HG03060 (cell line): ENCODE data around the gene GPC5.
"Not testable (repeated sequence)": the region's sequence is repeated elsewhere in the genome, so short reads cannot be mapped to it uniquely, and the experiment has no call there.

ENCODE experiments used
- ATAC-seq: cut with Tn5 transposase; IDR thresholded peaks from one replicate; pipeline ENCODE4 v1.9.1; 2021; ENCODE audit warnings: low read depth, moderate number of reproducible peaks; ENCODE audit not compliant: unreplicated experiment

GPC5 gene

GRCh38 chr13:91639330-91639729 lies 240.9 kb downstream of the GPC5 start:
- no peak for ATAC-seq

- ATAC-seq, result no peak
These were observed 245.0 kb downstream of the GPC5 start for GRCh38 chr13:91643394-91643793.

GRCh38 chr13:91644806-91645205 lies 246.4 kb downstream of the GPC5 start:
- ATAC-seq, result no peak

DNA sequence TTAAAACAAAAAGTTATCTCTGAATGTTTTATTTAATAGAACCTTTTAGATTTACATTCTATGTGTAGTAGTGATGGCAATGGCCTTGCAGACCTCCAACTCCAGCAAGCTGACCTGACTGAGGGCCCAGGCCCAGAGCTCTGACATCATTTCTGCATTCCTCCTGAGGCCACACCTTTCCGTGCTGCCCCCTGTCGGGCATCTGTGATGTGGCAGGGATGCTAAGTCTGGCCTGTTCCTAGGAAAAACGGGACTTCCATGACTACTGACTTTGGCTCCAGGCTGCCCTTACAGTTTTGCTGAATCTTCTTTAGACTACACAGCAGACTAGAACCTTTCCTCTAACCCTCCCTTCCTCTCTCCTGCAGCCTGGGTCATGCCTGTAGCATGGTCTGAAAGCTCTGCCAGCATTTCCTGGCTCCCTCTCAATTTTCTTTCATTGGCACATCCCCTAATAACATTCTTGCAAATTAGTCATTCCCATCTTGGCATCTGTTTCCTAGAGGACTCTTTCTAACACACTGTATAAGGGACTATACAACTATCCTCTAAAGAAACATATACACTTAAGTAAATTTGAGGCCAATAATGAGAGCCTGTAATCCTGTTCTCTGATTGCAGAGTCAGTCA lies 249.1 kb downstream of the GPC5 start:
- no peak for ATAC-seq

DNA sequence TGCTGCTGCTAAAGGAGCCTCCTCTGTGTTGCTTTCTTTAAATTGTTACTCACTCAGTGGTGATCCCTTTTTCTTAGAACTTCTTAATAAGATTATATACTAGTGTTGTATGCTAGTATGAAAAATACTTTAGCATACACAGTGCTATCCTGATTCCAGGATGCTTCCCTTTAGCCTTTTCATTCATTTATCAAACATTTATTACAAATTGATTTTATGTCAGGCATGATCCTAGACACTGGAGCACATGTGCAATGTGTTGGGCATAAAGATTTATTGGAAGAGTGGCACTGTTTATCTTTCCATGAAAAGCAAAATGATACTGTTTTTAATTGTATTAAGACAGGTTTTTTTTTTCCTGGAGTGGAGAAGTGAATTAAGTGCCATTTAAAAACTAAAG lies 249.6 kb downstream of the GPC5 start:
- no peak for ATAC-seq

DNA sequence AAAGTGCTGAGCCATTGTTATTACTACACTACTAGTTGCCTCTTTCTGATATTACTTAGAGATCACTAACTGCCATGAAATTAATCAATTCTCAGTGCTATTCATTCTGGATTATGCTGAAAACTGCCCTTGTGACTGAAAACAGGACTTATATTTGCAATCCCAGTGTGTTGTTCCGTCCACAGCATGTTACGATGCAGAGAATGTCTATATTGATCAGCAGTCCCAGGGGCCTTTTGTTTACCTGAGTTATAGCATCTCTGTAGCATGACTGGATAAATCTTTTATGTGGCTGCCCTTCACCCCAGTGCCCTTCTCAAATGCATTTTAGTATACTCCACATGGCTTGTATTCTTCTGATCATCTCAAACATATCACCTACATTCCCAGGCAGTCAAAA lies 251.0 kb downstream of the GPC5 start:
- no peak for ATAC-seq

DNA sequence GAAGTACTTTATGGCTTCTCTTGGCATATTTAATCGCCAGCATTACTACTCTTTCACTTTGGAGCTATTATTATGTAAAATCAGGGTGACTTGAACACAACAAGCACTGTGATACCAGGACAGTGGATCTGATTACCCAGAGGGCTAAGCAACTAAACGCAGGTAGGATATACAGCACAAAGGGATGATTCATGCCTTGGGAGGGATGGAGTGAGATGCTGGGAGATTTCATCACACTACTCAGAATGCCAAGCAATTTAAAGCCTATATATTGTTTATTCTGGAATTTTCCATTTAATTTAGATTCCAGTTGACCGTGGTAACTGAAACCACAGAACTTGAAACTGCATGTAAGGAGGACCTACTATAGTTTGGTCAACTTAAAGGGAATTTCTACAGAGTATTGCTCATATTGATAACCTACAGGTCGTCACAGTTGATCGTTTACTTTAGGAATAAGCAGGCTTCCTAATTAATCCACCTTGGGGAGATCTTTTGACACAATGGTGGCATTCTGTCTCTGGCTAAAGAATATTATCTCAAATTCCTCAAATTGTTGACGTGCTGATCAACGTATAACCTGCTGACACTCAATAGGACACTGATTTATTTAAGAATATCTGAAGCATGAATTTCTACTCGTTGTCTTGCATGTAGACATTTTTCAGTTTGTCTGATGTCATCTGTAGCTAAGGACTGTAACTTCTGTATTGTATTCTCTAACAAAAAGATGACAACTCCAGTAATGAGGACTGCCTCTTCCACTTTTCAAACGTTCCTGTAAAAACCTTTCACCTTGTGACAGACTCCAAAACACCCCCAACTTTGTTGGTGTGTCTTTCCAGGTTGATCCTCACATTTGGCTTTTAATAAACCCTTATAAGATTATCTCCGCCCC lies 254.2 kb downstream of the GPC5 start:
- no peak for ATAC-seq

DNA sequence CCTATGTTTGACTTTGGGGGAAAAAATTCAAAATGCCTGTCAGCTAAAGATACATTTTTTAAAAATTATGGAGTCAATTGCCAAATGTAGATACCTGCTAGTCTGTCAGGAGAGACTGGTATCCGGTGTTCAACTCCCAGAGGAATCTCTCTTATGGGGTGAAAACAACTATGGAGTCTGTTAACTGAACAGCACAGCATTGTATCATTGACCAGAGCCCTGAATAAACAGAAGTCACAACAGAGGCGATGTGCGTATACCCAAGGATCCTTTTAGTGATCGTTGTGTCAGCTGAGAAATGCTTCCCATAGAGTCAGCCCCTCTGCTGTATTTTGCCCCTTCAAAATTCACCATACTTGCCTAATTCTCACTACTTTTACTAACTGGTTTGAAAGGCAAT lies 257.3 kb downstream of the GPC5 start:
- ATAC-seq, result no peak

- no peak for ATAC-seq
These were observed 258.9 kb downstream of the GPC5 start for GRCh38 chr13:91657283-91657682.

DNA sequence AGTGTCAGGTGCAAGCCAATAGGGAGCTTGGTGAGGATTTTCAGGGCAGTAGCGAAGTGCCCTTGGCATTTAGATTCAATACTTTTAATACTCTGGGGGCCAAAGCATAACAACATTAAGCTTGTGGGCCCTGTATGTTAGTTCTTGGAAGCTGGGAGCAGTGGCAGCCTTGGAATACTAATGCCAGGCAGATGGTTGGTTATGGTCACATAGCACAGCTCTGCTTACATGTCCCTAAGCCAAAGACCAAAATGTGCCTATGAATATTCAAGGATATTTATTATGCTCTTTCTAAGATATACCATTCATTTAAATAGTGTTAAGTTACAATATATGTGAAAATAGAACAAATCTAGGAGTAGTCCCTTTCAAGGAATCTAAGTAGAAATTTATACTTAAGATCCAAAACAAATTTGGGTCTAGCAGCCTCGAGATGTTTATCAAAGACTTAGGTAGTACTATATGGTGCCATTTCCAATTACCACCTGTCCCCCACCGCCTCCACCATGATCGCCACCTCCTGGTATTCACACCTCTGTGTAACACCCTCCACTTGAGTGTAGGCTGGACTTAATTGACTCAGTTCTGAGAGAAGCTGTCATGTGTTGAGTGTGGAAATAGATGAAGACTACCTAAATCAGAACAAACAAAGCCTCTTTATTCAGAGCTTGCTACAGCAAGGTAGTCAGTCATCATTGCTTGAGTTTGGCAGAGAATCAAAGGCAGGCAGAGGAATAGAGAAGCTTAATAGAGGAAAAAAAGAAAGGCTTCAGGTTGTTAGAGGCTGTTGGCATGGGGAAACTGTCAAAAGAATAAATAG lies 261.0 kb downstream of the GPC5 start:
- ATAC-seq, result peak; percentile 30

DNA sequence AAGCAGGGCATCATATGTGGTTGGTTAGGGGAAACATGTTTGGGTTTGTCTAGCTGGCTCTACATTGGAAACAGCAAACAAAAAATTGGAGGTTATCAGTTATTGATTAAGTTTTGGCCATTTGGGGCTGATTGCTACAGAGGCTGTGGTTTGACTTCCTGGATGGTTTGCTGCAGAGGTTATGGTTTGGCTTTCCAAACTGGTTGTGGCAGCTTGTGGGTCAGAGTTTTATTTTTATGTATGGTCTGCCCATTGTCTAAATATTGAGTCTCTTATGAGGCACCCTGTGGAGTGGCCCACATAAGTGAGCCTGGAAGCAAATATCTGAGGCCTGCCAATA lies 261.6 kb downstream of the GPC5 start:
- ATAC-seq, result peak; percentile 31

DNA sequence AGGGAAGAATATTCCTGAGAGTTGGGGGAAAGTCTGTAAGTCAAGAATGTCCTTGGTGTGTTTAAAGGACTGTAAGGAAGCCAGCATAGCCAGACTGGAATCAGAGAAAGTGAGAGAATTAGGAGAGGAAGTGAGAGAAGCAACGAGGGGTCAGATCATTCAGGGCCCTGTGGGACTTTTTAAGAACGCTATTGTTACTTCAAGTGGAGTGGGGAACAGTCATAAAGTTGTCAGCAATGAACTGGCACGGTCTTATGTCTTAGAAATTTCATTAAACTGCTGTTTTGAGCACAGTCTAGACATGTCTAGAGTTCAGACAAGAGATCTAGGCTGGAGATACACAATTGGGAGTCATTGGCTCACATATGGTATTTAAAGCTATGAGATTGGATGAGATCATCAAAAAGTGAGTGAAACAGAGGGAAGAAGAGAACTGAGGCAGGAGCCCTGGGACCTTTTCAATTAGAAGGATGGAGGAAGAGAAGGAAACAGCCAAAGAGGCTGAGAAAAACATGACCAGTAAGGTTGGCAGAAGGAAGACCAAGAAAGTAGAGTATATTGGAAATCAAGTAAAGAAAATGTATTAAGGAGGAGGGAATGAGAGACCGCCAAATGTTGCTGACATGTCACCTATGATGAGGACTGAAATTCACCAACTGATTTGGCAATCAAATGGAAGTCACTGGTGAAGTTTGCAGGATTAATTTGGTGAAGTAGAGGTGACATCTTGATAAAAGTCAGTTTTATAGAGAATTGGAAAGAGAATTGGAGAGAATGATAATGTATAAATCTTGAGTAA lies 263.5 kb downstream of the GPC5 start:
- ATAC-seq, result peak; percentile 54

GRCh38 chr13:91664039-91664438 lies 265.6 kb downstream of the GPC5 start:
- no peak for ATAC-seq

- ATAC-seq, result no peak
These were observed 269.1 kb downstream of the GPC5 start for GRCh38 chr13:91667486-91667885.

DNA sequence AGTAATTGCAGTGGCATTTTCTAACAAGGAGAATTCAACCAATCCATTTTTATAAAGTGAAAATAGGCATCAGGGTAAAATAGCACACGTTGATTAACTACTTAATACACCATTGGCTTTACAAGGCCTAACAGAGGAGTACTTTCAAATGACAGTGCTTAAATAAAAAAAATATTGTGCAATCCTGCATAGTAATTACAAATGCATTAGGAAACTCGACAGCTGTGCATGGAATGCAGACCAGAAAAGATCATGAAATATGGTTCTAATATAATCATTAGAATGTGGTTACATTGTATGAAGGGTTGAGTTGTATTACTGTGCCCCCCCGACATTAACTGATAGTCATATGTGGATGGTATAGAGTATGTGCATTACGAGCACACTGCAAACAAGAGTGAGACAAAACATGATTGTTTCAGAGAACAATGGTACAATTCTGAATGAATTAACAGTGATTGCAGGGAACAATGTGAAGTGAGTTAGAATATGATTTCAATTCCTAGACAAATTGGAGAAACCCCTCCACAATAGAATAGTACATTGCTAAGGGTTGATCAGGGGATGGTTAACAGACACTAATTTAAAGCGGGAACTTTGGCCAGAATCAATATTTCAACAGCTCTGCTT lies 270.6 kb downstream of the GPC5 start:
- ATAC-seq, result no peak

GRCh38 chr13:91674347-91674746 lies 275.9 kb downstream of the GPC5 start:
- not testable (repeated sequence) for ATAC-seq

DNA sequence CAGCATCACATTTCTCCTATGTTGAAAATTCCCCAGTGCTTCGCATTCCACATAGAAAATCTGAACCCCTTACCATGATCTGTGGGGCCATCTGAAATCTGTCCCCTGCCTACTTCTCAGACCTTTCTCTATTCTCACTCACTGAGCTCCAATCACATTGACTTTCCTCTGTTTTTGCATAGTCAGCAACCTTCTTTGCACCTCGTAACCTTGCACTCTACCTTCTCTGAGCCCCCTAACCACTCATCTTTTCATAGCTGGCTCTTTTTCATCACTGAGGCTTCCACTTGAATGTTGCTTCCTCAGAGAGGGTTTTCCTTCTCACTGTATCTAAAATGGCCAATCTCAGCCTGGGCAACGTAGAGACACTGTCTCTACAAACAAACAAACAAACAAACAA lies 286.3 kb downstream of the GPC5 start:
- ATAC-seq, result no peak

- no peak for ATAC-seq
These were observed 292.5 kb downstream of the GPC5 start for GRCh38 chr13:91690944-91691343.

DNA sequence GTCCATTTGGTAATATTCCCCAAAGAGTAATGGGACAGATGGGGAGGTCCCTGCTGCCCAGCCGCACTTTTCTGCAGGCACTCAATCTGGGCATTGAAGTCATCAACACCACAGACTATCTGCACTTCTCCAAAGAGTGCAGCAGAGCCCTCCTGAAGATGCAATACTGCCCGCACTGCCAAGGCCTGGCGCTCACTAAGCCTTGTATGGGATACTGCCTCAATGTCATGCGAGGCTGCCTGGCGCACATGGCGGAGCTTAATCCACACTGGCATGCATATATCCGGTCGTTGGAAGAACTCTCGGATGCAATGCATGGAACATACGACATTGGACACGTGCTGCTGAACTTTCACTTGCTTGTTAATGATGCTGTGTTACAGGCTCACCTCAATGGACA lies 295.0 kb downstream of the GPC5 start:
- no peak for ATAC-seq

DNA sequence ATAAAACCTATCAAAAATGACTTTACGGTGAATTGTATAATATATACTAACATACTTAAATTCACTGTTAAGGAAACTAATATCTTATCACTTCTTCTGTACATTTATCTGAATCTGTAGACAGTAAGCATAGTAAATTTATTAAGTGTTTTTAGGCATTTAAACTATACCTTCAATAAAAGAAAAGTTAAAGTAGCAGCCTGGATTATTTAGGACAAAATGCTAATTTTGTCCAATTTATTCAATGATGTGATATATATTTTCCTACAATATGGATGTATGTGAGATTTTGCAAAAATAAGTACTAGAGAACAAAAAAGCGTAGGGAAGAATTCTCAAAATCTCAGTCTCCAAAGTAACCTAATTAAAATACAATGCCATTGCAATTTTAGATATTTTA lies 299.9 kb downstream of the GPC5 start:
- no peak for ATAC-seq
